ENCODE results near the gene MACF1.

DNA sequence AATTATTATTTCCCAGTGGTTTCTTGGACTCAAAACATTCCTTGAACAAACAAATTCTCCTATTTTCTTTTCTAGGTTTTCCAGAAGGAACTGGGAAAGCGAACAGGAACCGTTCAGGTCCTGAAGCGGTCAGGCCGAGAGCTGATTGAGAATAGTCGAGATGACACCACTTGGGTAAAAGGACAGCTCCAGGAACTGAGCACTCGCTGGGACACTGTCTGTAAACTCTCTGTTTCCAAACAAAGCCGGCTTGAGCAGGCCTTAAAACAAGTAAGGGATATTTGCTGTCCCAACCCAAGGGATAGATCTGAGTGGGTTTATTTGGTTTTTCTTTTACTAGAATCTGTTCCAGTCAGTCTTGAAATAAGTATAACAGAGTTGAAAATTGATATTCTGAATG, 247.6 kb downstream of the MACF1 start:
- no peak for TF ChIP-seq POLR2A (IDR thresholded peaks at IDR 0.05; ENCODE audit: low read depth, low read length)
- TF ChIP-seq POLR2AphosphoS5 (IDR thresholded peaks at IDR 0.05; ENCODE audit: low read depth, low read length): no peak
- TF ChIP-seq TAF1 (IDR thresholded peaks at IDR 0.05; ENCODE audit: borderline replicate concordance, low read depth, low read length): no peak
